ENCODE results near the gene PLCB1.
"Not testable (repeated sequence)": the region's sequence is repeated elsewhere in the genome, so short reads cannot be mapped to it uniquely, and the experiment has no call there.

Gene PLCB1

DNA sequence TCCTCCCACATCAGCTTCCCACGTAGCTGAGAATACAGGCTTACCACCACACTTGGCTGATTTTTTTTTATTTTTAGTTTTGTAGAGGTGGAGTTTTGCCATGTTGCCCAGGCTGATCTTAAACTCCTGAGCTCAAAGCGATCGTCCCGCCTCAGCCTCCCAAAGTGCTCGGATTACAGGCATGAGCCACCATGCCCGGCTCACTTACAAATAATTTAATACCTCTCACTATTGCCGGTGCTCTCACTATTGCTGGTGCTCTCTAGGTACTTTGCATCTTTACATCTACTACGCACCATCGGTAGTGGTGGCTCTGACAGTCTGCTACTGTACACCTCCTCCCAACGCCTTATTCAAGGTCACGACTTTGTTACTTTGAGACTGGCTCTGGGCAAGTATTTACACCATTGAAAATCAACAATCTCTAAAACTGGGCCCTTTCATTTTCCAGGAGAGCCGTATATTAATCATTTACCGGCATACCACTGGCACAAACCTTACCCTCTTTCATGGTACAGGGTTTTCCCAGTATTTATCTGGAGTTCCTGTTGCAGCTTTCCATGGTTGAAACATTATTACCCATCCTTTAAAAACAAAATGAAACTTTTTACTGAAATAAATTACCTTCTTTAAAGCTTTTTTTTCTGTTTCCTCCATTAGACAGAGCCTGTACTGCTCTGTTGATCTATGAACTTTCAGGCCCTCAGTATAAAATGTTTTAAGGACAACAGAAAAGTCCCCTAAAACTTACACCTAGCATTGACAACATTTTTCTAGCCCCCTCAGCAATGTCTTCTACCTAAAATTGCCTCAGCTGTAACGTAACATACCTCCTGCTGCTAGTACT is 677.3 kb downstream of the PLCB1 start:
- no peak for DNase-seq

DNA sequence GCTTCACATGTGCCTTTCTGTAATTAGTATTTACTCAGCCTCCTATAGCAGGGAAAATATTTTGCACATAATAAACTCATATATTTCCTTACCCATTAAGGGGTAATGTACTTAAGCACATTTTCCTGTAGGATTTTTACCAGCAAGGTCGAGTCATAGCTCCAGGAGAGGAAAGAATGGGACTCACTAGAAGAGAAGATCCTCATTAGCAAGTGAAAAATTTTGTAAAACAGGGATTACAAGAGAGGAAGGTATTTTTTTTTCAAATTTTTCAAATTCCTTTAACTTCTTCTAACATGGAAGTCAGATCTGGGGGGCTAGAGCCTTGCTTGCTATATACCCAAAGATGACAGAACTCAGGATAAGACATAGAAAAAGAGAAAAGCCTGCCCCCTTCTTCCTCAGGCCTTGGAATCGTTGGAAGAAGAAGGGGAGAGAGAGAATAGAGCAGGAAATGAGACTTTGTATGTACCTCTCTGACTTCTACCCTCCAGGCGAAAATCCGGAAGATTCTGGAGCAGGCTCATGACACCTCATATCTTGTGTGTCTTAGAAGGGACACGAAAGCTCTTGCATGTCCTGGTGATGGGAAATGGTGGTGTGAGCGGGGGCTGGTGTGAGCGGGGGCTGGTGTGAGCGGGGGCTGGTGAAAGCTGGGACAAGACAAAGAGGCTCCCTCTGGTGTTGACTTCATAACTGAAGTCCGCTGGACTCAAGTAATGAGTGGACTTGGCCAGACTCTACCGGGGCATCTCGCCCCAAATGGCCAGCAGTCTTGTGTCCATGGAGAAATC is 679.9 kb downstream of the PLCB1 start:
- DNase-seq, result no peak

DNA sequence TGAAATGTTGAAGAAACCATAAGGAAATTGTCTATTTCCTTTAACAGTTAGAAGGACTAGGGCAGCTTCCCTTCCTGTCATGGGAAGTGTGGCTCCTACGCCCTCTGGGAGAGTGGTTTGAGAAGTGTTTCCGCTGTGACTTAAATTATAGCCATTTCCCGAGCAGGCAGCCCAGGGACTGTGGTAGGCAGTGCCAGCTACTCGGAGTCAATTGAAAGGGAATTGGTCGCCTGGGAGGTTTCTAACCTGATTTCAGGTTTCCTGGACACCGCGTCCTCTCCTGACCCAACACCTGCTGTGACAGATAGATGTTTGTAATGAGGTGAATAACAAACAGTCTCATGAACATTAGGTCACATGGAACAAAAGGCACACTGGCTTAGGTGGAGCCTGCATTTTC is 680.8 kb downstream of the PLCB1 start:
- no peak for DNase-seq

DNA sequence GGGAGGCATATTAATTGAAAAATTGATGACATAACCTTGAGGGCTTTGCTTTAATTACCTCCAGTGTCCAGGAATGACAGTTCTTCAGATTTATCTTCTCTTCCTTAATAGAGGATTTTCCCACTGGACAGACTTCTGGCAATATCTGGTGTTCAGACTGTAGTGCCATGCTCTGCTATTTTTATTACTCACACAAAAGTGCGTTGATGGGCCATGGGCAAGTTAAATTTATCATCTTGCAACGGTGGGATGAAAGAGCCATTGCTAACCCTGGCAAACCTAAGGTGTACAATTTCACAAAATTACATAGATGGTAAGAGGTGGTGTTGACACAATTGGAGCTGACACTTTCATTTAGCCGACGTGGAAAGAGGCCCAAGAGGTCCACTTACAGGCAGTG is 683.1 kb downstream of the PLCB1 start:
- no peak for DNase-seq

DNA sequence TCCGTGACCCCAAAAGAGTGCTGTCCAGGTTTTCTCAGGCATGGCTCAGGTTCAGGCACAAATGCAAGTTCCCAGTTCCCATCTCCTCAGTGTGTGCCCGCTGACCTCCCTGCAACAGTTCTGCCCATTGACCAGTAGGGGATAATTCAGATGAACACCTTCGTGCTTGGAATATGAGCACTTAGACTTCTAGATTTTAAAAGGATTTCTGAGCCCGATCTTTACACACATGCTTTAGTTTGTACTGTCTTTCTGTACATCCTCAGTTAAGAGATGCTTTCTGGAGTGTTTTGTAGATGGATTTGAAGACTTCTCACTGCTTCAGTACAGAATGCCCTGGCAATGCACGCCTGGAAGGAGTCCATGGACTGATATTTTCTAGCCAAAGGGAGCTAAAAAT is 697.2 kb downstream of the PLCB1 start:
- DNase-seq, result no peak

DNA sequence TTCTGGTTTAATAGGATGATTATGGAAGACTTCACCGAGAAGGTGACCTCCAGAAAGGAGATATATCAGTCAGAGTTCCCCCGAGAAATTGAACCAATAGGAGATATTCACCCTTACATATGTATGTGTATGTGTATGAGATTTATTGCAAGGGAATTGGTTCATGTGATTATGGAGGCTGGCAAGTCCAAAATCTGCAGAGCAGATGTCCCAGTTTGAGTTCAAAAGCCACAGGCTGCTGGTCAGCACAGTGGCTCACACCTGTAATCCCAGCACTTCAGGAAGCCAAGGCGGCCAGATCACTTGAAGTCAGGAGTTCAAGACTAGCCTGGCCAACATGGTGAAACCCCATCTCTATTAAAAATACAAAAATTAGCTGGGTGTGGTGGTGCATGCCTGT is 702.2 kb downstream of the PLCB1 start:
- DNase-seq, result not testable (repeated sequence)

DNA sequence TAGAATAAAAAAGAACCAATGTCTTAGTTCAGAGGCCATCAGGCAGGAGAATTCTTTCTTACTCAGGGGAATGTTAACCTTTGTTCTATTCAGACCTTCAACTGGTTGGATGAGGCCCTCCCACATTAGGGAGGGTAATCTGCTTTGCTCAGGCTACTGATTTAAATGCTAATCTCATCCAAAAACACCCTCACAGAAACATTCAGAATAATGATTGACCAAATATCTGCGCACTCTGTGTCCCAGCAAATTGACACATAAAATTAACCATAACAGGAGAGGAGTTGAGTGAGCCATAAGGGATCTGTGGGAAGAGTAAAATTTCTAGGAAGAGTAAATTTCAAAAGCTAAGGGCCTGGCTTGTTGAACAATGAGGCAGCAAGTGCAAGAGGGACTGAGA is 702.8 kb downstream of the PLCB1 start:
- no peak for DNase-seq

DNA sequence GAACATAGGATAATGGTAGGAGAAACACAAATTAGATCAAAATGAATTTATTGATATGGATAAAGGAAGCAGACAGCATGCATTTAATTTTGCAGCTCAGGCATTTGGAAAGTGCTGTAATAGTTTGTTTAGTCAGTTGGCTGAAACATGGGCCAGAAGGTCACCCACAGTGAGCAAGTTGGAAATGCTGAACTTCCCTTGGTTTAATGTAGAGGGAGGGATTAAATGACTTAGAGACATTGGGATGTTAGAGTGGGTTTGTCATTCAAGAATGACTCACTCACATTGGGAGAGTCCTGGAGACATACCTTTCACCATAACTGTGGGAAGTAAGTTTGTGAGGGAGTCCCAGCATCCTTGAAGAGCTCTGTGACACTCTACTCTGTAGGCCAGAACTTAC is 705.3 kb downstream of the PLCB1 start:
- DNase-seq, result no peak

DNA sequence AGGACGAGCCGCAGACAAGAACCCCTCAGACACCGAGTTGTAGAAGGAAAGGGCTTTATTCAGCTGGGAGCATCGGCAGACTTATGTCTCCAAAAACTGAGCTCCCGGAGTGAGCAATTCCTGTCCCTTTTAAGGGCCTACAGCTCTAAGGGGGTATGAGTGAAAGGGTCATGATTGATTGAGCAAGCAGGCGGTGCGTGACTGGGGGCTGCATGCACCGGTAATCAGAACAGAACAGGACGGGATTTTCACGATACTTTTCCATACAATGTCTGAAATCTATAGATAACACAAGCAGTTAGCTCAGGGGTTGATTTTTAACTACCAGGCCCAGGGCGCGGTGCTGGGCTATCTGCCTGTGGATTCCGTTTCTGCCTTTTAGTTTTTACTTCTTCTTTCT is 710.5 kb downstream of the PLCB1 start:
- DNase-seq, result no peak

DNA sequence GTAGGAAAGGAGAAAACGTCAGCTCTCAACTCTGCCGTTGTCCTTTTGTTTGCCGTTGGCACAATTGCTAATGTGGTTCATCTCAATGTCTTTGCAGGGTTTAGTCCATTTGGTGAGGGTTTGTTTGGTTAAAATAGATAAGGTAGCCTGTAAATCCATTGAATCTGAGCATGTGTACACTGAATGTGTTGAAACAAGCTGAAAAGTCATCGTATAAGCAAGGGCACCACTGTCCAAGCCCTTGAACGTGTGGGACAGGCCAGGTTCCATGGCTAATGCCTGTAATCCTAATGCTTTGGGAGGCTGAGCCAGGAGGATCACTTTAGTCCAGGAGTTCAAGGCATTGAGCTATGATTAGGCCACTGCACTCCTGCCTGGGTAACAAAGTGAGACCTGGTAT is 712.1 kb downstream of the PLCB1 start:
- DNase-seq, result no peak

DNA sequence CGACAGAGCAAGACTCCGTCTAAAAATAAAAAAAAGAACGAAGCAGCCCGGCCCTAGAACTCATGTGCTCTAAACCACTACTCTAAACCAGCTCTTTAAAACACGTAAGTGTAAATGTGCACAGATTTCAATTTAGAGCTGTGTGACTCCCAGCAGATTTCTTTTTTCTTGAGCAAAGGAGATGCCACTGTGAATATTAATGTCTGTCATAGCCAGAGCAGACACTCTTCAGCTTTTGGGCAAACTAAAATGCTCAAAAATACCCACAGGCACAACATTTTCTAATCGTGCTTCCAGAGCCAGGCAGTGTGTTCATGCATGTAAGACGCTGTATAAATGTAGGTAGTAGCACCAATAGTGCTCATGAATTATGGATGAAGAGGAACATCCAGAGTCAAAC is 717.9 kb downstream of the PLCB1 start:
- DNase-seq, result no peak

DNA sequence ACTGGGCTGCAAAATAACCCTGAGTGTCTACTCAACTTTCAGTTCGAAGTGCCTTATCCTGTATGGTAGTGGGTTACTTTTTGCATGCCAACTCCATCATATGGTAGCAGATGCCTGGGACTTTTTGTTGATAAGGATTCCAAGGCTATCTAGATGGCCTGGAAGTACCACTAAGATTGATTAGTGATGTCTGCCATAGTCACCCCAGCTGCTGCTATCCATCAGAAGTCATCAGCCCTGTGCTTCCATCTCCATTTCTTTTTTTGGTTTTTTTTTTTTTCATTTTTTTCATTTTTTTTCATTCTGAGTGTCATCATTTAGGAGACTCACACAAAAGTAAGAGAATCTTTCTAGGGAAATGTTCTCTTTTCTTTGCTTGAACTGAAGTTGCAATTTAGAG is 719.4 kb downstream of the PLCB1 start:
- no peak for DNase-seq

DNA sequence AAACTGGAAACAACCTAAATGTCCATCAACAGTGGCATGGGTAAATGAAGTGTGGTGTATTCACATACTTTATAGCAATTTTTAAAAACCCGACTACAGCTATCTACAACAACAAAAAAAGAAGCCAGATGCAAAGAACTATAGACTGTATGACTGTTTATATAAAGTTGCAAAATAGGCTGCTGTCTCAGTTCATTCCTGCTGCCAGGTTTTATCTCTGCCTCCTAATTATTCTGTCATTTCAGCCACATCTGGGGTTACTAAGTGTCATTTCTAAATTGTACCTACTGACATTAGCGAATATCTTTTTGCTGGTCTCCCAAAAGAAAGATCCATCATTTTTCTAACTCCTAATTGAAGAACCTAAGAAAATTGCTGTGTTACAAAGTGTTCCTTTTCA is 719.9 kb downstream of the PLCB1 start:
- not testable (repeated sequence) for DNase-seq

DNA sequence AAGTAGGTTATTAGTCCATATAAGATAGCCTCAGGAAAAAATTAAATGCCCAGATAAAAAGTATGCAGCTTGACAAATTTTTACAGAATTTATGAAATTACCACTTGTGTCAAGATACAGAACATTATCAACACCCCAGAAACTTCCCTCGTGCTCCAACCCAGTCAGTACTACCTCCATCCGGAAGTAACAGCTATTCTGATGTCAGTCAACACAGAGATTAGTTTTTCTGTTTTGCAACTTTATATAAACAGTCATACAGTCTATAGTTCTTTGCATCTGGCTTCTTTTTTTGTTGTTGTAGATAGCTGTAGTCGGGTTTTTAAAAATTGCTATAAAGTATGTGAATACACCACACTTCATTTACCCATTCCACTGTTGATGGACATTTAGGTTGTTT is 721.1 kb downstream of the PLCB1 start:
- DNase-seq, result not testable (repeated sequence)

DNA sequence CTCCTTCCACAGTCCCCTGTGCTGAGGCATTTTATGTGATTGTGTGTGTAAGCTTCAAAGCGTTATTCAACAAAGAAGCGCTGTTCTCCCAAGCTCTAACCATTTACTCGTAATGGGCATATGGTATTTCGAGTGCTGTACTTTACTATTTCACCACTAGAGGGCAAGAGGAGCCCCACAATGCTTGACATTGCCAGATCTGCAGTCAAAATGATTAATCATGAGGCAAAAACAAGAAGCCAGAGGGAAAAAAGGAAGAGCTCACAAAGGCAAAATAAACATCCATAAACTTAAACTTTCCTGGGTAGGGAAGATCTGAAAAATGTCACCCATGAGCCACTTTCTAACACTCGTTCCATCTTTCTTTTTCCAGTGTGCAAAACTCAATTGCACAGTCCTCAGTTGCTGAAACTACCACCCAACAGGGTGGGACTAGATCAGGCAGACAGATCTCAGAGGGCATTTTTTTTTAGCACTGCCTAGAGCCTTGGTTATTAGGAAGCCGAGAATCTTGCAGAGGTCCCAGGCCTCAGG is 721.8 kb downstream of the PLCB1 start:
- DNase-seq, result no peak

DNA sequence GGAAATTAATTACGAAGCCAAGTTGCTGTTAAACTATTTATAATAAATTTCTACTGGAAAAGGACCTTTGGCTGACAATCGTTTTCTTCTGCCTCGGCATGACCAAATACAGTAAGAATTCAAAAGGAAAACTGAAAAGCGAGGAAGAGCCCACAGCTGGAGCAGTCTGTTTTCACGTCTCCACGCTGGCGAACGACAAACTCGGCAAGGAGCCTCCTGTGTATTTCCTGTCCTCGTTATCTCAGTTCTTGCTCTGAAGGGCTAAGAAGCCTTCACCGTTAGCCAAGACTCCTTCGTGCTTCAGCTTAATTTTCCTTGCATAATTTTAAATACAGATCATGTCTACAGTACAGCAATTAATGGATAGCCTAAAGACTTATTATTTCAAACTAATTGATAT is 722.5 kb downstream of the PLCB1 start:
- no peak for DNase-seq

DNA sequence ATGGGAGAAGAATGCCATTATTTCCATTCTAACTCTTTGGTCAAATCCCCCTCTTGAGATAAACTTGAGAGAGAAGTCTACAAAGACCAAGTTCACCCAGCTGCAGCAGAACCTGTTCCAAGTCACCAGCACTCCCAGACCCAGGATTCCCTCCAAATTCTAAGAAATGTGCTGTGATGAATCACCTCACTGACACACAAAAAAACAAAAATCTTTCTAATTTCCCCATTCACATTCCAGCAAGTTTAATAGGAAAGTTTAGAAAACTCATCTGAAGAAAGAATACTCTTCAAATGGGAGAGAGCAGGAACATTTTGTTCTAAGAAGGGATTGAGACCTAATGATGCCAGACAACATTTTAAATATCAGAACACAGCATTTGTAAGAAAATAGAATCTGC is 723.2 kb downstream of the PLCB1 start:
- DNase-seq, result no peak

DNA sequence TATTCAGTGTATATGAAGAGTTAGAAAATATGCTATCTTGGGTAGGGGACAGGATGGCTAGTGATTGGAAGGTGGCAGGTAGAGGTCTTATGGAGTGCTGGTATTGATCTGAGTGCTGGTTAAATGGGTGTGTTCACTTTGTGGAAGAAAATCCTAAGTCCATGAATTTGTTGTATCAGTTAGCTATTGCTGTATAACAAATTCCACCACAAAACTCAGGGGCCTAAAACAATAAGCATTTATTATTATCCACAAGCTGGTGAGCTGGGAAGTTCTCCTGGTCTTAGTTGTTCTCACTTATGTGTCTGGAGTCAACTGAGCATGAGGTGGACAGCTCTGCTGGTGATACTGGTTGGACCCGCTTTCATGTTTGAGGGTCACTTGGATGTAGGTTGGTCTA is 724.6 kb downstream of the PLCB1 start:
- no peak for DNase-seq

DNA sequence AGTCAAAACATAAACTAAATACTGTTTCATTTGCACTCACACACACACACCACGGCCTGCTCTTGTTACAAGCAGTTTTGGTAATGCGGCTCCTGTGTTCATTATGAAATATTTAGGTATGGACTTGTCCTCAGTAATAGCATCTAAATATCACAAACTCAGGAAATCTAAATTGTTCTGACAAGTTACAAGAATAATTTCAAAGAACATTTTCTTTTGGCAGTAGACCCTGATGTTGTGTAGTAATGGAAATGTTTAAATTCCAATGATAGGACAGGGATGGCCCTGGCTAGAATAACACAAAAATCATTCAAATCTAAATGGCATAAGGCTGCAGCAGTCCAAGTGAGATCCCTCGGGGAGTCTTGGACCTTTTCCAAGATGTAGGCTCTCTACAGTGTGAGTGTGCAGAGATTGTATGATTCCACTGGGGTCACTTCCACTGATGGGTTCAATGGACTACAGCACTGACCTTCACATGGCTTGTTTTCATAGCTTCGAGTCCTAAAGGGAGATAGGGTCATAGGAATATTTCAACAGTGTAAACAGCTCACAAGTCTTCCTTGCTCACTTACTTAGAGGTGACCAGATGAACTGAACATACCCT is 726.2 kb downstream of the PLCB1 start:
- no peak for DNase-seq

DNA sequence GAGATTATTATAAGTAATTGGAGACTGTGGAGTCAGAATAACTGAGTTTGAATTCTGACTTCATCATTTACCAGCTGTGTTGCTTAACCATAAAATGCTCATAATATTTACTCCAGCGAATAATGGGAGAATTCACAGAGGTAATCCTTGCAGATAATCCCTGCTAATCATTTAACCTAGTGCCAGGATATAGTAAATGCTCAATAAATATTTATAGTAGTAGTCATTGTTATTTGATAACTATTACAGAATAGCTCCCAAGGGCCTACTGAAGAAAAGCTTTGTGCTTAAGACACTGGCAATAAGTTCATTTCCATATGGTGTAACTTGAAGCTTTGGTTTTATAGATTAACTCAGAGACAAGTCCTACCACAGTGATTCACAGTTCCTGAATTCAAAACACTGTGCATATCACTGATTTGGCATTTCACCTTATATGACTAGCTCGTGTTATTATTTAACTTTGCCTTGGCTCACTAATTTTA is 728.0 kb downstream of the PLCB1 start:
- DNase-seq, result no peak

DNA sequence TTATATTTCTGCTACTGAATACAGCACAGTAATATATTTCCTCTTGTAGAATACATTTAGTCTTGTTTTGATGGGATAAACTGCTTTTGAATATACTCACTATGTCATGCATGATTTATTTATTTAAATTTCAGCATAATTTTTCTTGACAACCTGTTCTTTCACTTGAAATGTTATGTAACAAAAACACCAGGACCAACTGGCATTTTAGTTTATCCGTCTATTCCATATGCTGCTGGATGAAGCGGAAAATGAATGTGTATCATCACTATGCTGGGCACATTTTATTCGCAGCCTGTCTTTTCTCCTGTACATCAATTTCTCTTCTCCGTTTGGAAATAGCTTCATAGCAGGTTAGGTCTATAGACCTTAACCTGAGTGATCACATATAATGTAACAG is 730.0 kb downstream of the PLCB1 start:
- DNase-seq, result no peak

DNA sequence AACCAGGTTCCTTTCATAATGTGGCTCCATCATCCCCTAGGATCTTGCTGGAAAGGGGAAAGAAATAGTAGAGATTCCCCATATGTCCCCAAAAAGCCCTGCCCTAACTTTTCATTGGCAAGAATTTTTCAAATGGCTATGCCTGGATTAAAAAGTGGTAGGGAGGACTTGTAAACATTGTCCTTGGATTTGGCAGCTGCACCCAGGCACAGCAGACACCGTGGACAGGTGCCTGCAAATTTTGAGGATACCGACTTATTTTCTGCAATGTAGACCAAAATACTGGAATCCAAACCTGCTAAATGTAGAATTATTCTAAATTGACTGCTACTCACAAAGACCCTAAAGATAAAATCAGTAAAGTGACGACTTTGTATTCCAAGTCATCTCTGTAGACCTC is 733.6 kb downstream of the PLCB1 start:
- DNase-seq, result no peak

DNA sequence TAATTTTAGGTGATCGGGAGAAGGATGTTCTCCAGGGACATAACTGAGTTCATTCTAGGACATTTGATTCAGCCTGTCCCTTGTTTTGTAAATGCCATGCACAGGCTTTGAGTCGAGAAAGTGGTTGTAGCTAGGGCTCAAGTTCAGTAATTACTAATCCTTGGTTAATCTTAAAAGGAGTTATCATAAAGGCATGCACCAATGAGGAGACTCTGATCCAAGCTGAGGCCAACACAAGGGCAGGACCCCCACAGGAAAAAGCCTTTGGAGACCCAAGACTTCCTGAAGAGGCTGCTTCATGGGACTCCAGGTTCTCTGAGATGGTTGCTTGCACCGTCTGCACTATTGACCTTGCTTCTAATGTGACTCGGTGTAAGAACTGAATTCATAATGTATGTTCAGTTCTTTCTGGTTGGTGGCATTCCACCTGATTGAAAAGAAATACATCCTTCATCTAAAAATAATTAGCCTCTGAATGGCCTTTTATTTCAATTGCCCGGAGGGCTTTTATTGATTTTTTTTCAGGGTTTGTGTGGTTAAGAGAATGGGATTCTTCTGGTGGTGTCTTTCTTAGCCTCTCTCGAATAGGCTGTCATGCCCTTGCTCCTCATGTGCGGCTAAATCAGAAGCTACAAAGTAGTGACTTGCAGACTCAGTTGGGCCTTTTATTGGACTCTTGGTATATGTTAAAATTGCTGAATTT is 735.1 kb downstream of the PLCB1 start:
- DNase-seq, result no peak

All from SIG-M5 (cell line).